H1 (cell line): Measurements from ENCODE around the gene B4GALT7. TPM values are rescaled to one million over a fixed set of nuclear protein-coding genes. Genes with fewer than 3 reads are reported as not detected.

ENCODE experiments used
- CEBPB ChIP-seq: IDR thresholded peaks from 2 replicates; pipeline ENCODE4 v1.6.1; 2012; ENCODE audit warnings: low read depth, low read length
- CHD1 ChIP-seq: IDR thresholded peaks from 2 replicates; pipeline ENCODE4 v1.6.1; 2012; ENCODE audit warnings: low read depth, low read length, improper control_type of control experiment
- EP300 ChIP-seq, 2 experiments: IDR thresholded peaks; 1 replicate in 1 of 2; 2 replicates in 1 of 2; pipeline ENCODE4 v1.6.1; 2011 to 2012; ENCODE audit warnings: low read depth in 2 of 2, low read length in 2 of 2, mild to moderate bottlenecking in 2 of 2, borderline replicate concordance in 1 of 2, inconsistent platforms in 1 of 2, moderate library complexity in 1 of 2
- JUND ChIP-seq: IDR thresholded peaks from 2 replicates; pipeline ENCODE4 v1.6.1; 2011; ENCODE audit warnings: mild to moderate bottlenecking, improper control_type of control experiment, low read length
- PHF8 ChIP-seq: fragments of 200-600 bp; sonication (generic); conservative IDR thresholded peaks from 2 replicates; pipeline ENCODE4 v1.7.1; 2012; ENCODE audit warnings: low read depth, mild to moderate bottlenecking, inconsistent platforms, low read length, moderate library complexity
- RBBP5 ChIP-seq: IDR thresholded peaks from 2 replicates; pipeline ENCODE4 v1.7.1; 2012; ENCODE audit warnings: low read depth, mild to moderate bottlenecking, inconsistent platforms, low read length, moderate library complexity, borderline replicate concordance
- SP4 ChIP-seq: IDR thresholded peaks from 2 replicates; pipeline ENCODE4 v1.6.1; 2012; ENCODE audit warnings: low read length, inconsistent platforms
- polyA plus RNA-seq, 7 experiments: library from polyadenylated mRNA; depleted of rRNA in 3 of 7; stranded (reverse) in 5 of 7; unstranded in 2 of 7; fragments of >200 nt in 5 of 7; fragments of 200-250 nt in 2 of 7; gene quantifications; 1 replicate in 5 of 7; 2 replicates in 1 of 7; 4 replicates in 1 of 7; pipeline versions ENCODE4 v1.2.1 to v1.2.3, GENCODE V29; 2011 to 2013; ENCODE audit warnings: missing spikeins in 2 of 7, mixed read lengths in 2 of 7
- total RNA-seq: library from RNA; stranded (reverse); fragmentation: NEBNext Ultra II Directional; extraction: Animal tissue kit (Norgen Biotek cat#: 25700); gene quantifications from 2 replicates; pipeline ENCODE4 v1.2.1, GENCODE V29; 2021

B4GALT7 gene
- total and polyA plus RNA-seq, 2 of the 8 experiments (the other 6 are each of a cell fraction or from before 2014, with no cell fraction given): 18.7 to 31.9 TPM

- TF ChIP-seq PHF8 (no peak), EP300 (IDR thresholded peaks at IDR 0.05; ENCODE audit: borderline replicate concordance in 1 of 2, low read depth in 2 of 2, low read length in 2 of 2) (no peak), CEBPB (no peak), SP4 (no peak), RBBP5 (no peak), JUND (no peak), CHD1 (no peak)
- TF ChIP-seq, all 59 proteins: peak for 0
Measured at GRCh38 chr5:177606071-177607051, 6.4 kb downstream of the B4GALT7 start (continued).
